ENCODE results near the gene POT1.

POT1 gene

GRCh38 chr7:124874644-124875163 is 54.9 kb downstream of the POT1 start:
- in situ Hi-C loops (cut with HindIII; ENCODE audit: low sequenced_read_pairs): no loop called here
- H3K4me3 ChIP-seq (ENCODE audit: low read depth, low read length): no peak overlapping the region
- no peak for TF ChIP-seq CTCF (IDR thresholded peaks at IDR 0.05; ENCODE audit: low read depth, low read length, missing control alignments)
- DNase-seq (ENCODE audit: low read depth): no peak

DNA sequence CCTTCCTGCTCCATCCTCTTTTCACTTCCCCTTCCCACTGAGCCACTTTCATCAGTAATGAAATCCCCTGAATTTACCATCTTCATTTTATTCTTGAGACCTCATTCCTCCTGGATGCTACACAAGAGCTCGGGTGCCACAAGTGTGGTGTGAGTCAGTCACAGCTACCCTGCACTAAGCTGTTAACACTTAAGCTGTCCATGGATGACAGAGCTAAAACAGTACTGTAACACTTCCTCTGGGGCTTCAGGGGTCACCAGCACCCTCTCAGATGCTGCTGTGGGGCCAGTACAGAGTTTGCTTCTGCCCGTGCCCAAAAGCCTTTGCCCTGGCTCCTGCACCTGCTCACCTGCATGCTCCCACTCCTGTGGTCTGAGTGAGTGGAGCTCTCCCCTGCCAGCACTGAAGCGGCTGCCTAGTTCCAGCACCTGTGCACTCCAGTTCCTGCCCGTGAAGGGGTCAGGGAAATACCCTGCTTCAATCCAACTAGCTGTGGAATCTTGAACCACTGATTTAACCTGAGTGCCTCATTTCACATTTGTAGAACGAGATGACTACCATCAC is 71.9 kb downstream of the POT1 start:
- TF ChIP-seq CTCF (IDR thresholded peaks at IDR 0.05; ENCODE audit: low read depth, low read length, missing control alignments): no peak
- in situ Hi-C loops (cut with HindIII; ENCODE audit: low sequenced_read_pairs): no loop called here
- DNase-seq (ENCODE audit: low read depth): no peak
- H3K4me3 ChIP-seq (ENCODE audit: low read depth, low read length): no peak overlapping the region

DNA sequence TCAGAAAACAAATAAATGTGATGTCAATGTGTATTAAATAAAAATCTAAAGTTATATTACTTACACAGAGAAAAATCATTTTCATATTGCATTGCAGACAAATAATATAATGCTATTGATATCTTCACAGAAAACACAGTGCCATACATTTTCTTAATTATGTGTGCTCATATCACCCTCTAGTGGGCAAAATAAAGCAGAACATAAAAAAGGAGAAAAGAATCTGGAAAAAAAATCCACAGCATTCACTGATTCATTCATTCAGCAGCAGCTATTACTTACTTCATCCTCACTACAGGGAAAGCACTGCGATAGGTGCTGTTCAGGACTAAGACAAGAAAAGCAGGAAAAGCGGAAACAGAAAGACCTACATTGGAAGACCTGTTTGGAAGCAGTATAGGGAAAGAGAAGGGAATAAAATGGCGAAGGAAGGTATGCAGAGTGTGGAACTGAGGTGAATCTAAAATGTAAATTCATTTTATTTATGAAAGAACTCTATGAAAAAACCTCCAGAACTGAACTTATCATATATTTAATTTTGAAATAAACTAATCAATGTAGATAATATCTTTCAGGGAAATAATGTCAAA is 73.2 kb downstream of the POT1 start:
- in situ Hi-C loops (cut with HindIII; ENCODE audit: low sequenced_read_pairs): no loop called here
- peak; percentile 43 for TF ChIP-seq CTCF (IDR thresholded peaks at IDR 0.05; ENCODE audit: low read depth, low read length, missing control alignments)
- no peak overlapping the region for H3K4me3 ChIP-seq (ENCODE audit: low read depth, low read length)
- peak; percentile 24 for DNase-seq (ENCODE audit: low read depth)

DNA sequence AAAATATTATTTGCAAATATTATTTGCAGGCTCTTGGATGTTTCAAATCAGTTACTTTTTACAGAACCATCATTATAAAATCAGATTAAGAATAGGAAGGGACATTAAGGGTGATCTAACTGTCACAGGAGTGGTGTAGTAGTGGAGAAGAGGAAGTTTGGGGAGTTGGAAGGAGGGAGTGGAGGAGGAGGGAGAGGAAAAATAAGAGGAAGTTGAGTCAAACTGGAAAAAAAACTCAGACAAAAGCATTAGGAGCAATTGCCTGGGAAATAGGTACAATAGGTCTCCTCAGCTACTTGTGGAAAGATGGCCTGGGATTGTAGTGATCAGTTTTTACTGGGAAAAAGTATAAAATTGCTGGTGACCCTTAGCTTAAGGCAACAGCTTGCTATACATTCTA is 86.3 kb downstream of the POT1 start:
- in situ Hi-C loops (cut with HindIII; ENCODE audit: low sequenced_read_pairs): no loop called here
- no peak for DNase-seq (ENCODE audit: low read depth)
- no peak overlapping the region for H3K4me3 ChIP-seq (ENCODE audit: low read depth, low read length)
- no peak for TF ChIP-seq CTCF (IDR thresholded peaks at IDR 0.05; ENCODE audit: low read depth, low read length, missing control alignments)

GRCh38 chr7:124840435-124840834 is 89.2 kb downstream of the POT1 start:
- in situ Hi-C loops (cut with HindIII; ENCODE audit: low sequenced_read_pairs): no loop called here
- no peak for DNase-seq (ENCODE audit: low read depth)
- no peak for TF ChIP-seq CTCF (IDR thresholded peaks at IDR 0.05; ENCODE audit: low read depth, low read length, missing control alignments)
- no peak overlapping the region for H3K4me3 ChIP-seq (ENCODE audit: low read depth, low read length)

GRCh38 chr7:124839687-124840086 is 89.9 kb downstream of the POT1 start:
- no peak for TF ChIP-seq CTCF (IDR thresholded peaks at IDR 0.05; ENCODE audit: low read depth, low read length, missing control alignments)
- in situ Hi-C loops (cut with HindIII; ENCODE audit: low sequenced_read_pairs): no loop called here

More at GRCh38 chr7:124839687-124840086, 89.9 kb downstream of the POT1 start:
- no peak for DNase-seq (ENCODE audit: low read depth)
- no peak overlapping the region for H3K4me3 ChIP-seq (ENCODE audit: low read depth, low read length)

Measured in astrocyte of the cerebellum (primary cell).